CD4-positive, alpha-beta T cell (primary cell): ENCODE measurements around the gene ASB18. TPM values are rescaled to one million over a fixed set of nuclear protein-coding genes. Genes with fewer than 3 reads are reported as not detected.

Source experiments
- ATAC-seq: fragments of 200-7000 bp; cut with Tn5 transposase; one replicate; pipeline ENCODE4 v1.10.0; 2022; ENCODE audit warnings: mild to moderate bottlenecking; ENCODE audit not compliant: poor library complexity
- CTCF ChIA-PET: fragments of 350-600 bp; sonication (Branson Sonifier 250); formaldehyde crosslinking; loops from one replicate; lab custom pipeline; 2021; ENCODE audit warnings: antibody characterized with exemption, inconsistent platforms; lab: Charles Lee
- POLR2A ChIA-PET: fragments of 350-600 bp; sonication (Branson Sonifier 250); formaldehyde crosslinking; loops from one replicate; lab custom pipeline; 2021; ENCODE audit warnings: antibody characterized with exemption, inconsistent platforms; lab: Charles Lee
- DNase-seq, 14 experiments: peaks; one replicate each; pipeline ENCODE4 v3.0.0-alpha.2; 2013 to 2020; ENCODE audit warnings: mixed read lengths in 2 of 14
- H3K27ac ChIP-seq, 2 donors: one replicate each; pipeline versions ENCODE4 v1.5.1 to v1.7.0; 2013; ENCODE audit warnings: low read length in 2 of 2, low read depth in 1 of 2, mild to moderate bottlenecking in 1 of 2
- H3K27me3 ChIP-seq, 2 experiments: 1 replicate in 1 of 2; 2 replicates in 1 of 2; pipeline versions ENCODE4 v1.6.1 to v1.7.0; 2013; ENCODE audit warnings: low read length in 2 of 2, control low read depth in 1 of 2, mild to moderate bottlenecking in 1 of 2, moderate library complexity in 1 of 2; ENCODE audit not compliant: insufficient read depth in 2 of 2, control insufficient read depth in 1 of 2
- H3K36me3 ChIP-seq: one replicate; pipeline ENCODE4 v1.6.1; 2013; ENCODE audit warnings: low read length, control low read depth; ENCODE audit not compliant: insufficient read depth
- H3K4me1 ChIP-seq: one replicate; pipeline ENCODE4 v1.6.1; 2013; ENCODE audit warnings: low read length, control low read depth; ENCODE audit not compliant: insufficient read depth
- H3K4me3 ChIP-seq: one replicate; pipeline ENCODE4 v1.5.1; 2013; ENCODE audit warnings: mild to moderate bottlenecking, low read length, moderate library complexity
- H3K9me3 ChIP-seq, 2 experiments: 1 replicate in 1 of 2; 2 replicates in 1 of 2; pipeline versions ENCODE4 v1.6.1 to v1.7.0; 2013; ENCODE audit warnings: low read length in 2 of 2, mild to moderate bottlenecking in 2 of 2, control low read depth in 1 of 2, moderate library complexity in 1 of 2; ENCODE audit not compliant: control insufficient read depth in 1 of 2, insufficient read depth in 1 of 2
- H3K27ac Mint-ChIP-seq: one replicate; pipeline ENCODE4 v1.8.0; 2020; ENCODE audit warnings: mixed read lengths
- H3K27me3 Mint-ChIP-seq: one replicate; pipeline ENCODE4 v1.8.0; 2021; ENCODE audit warnings: mixed read lengths
- H3K36me3 Mint-ChIP-seq: one replicate; pipeline ENCODE4 v1.8.0; 2021; ENCODE audit warnings: low read depth, mixed read lengths
- H3K4me1 Mint-ChIP-seq: one replicate; pipeline ENCODE4 v1.8.0; 2021; ENCODE audit warnings: low read depth, mixed read lengths
- H3K4me3 Mint-ChIP-seq: one replicate; pipeline ENCODE4 v1.8.0; 2020; ENCODE audit warnings: mild to moderate bottlenecking, mixed read lengths
- H3K9me3 Mint-ChIP-seq: one replicate; pipeline ENCODE4 v1.8.0; 2020; ENCODE audit warnings: mixed read lengths
- CTCF ChIP-seq: fragments of 200-600 bp; IDR thresholded peaks from one replicate; pipeline ENCODE4 v1.8.0; 2022; ENCODE audit warnings: antibody characterized with exemption, mild to moderate bottlenecking
- intact Hi-C, 2 experiments: fragments of 100-400 bp; cut with DNase I in 1 of 2; cut with micrococcal nuclease in 1 of 2; formaldehyde crosslinking; loops; one replicate each; pipeline versions ENCODE4 v1.15.1 to v1.9.0; 2023 to 2025; cut with DNase I, micrococcal nuclease
- total RNA-seq, 174 experiments: library from RNA in 2 of 174; stranded (reverse) in 2 of 174; gene quantifications; one replicate each; pipeline ENCODE4 v1.2.3 and lab custom pipeline; 2021 to 2026

ASB18 gene
- total RNA-seq, 2 experiments from 2014 or later, result not detected

GRCh38 chr2:236305964-236306605 lies 41.9 kb upstream of the ASB18 start:
- no peak overlapping the region for H3K4me3 ChIP-seq
- peaks cover 0 to 8% of the 10 kb centered on the region in 2 experiments for H3K27me3 ChIP-seq
- no peak for TF ChIP-seq CTCF
- H3K27ac ChIP-seq, result no peak overlapping the region
- H3K36me3 ChIP-seq, result no peaks in the 10 kb centered on the region
- no peaks in the 10 kb centered on the region for H3K4me1 Mint-ChIP-seq
- H3K9me3 ChIP-seq, result no peaks in the 10 kb centered on the region
- no peak overlapping the region for H3K4me3 Mint-ChIP-seq
- no peak for DNase-seq
- no peak for ATAC-seq
- intact Hi-C loops, result no loop called here
- ChIA-PET POLR2A (no interaction called here), CTCF (no interaction called here)
- no peaks in the 10 kb centered on the region for H3K36me3 Mint-ChIP-seq
- no peak overlapping the region for H3K27ac Mint-ChIP-seq
- H3K4me1 ChIP-seq, result no peaks in the 10 kb centered on the region
- peaks cover 27% of the 10 kb centered on the region for H3K27me3 Mint-ChIP-seq
- no peaks in the 10 kb centered on the region for H3K9me3 Mint-ChIP-seq

GRCh38 chr2:236305531-236305930 lies 41.3 kb upstream of the ASB18 start:
- H3K9me3 Mint-ChIP-seq, result no peaks in the 10 kb centered on the region

GRCh38 chr2:236303935-236304334 lies 39.7 kb upstream of the ASB18 start:
- ChIA-PET CTCF (no interaction called here), POLR2A (no interaction called here)
- no peak overlapping the region for H3K4me3 Mint-ChIP-seq
- Histone ChIP-seq H3K27me3 (no peaks in the 10 kb centered on the region), H3K9me3 (peaks cover 0 to 3% of the 10 kb centered on the region in 2 experiments), H3K27ac (no peak overlapping the region), H3K36me3 (no peaks in the 10 kb centered on the region), H3K4me3 (no peak overlapping the region), H3K4me1 (no peaks in the 10 kb centered on the region)
- H3K36me3 Mint-ChIP-seq, result no peaks in the 10 kb centered on the region
- intact Hi-C loops, result no loop called here
- H3K4me1 Mint-ChIP-seq, result no peaks in the 10 kb centered on the region
- DNase-seq, result no peak
- ATAC-seq, result no peak
- no peak overlapping the region for H3K27ac Mint-ChIP-seq
- TF ChIP-seq CTCF, result no peak
- H3K27me3 Mint-ChIP-seq, result peaks cover 19% of the 10 kb centered on the region
- H3K9me3 Mint-ChIP-seq, result no peaks in the 10 kb centered on the region

More at GRCh38 chr2:236305531-236305930, 41.3 kb upstream of the ASB18 start:
- H3K27me3 Mint-ChIP-seq, result peaks cover 22% of the 10 kb centered on the region
- no peak overlapping the region for H3K27ac Mint-ChIP-seq
- ATAC-seq (no peak), DNase-seq (no peak)
- no peak overlapping the region for H3K27ac ChIP-seq
- H3K4me3 ChIP-seq, result no peak overlapping the region
- POLR2A ChIA-PET, result no interaction called here
- H3K4me1 ChIP-seq, result no peaks in the 10 kb centered on the region
- H3K27me3 ChIP-seq, result peaks cover 0 to 3% of the 10 kb centered on the region in 2 experiments
- CTCF ChIA-PET, result no interaction called here
- no peak overlapping the region for H3K4me3 Mint-ChIP-seq
- H3K4me1 Mint-ChIP-seq, result no peaks in the 10 kb centered on the region
- TF ChIP-seq CTCF, result no peak
- intact Hi-C loops, result no loop called here
- no peaks in the 10 kb centered on the region for H3K9me3 ChIP-seq
- H3K36me3 ChIP-seq, result no peaks in the 10 kb centered on the region
- no peaks in the 10 kb centered on the region for H3K36me3 Mint-ChIP-seq
